ENCODE results near the gene IGSF5.

Gene IGSF5

GRCh38 chr21:39754811-39755210, 9.8 kb downstream of the IGSF5 start:
- TF ChIP-seq, protein P1, sequence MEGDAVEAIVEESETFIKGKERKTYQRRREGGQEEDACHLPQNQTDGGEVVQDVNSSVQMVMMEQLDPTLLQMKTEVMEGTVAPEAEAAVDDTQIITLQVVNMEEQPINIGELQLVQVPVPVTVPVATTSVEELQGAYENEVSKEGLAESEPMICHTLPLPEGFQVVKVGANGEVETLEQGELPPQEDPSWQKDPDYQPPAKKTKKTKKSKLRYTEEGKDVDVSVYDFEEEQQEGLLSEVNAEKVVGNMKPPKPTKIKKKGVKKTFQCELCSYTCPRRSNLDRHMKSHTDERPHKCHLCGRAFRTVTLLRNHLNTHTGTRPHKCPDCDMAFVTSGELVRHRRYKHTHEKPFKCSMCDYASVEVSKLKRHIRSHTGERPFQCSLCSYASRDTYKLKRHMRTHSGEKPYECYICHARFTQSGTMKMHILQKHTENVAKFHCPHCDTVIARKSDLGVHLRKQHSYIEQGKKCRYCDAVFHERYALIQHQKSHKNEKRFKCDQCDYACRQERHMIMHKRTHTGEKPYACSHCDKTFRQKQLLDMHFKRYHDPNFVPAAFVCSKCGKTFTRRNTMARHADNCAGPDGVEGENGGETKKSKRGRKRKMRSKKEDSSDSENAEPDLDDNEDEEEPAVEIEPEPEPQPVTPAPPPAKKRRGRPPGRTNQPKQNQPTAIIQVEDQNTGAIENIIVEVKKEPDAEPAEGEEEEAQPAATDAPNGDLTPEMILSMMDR (IDR thresholded peaks at IDR 0.05; ENCODE audit: low read depth, low read length): no peak
- no peak overlapping the region for H3K4me3 ChIP-seq (ENCODE audit: low read depth, low read length)
- in situ Hi-C loops (cut with HindIII; ENCODE audit: low sequenced_read_pairs): no loop called here
- no peak for DNase-seq (ENCODE audit: low read depth, low spot score)

GRCh38 chr21:39756285-39756684, 11.3 kb downstream of the IGSF5 start:
- no peak for DNase-seq (ENCODE audit: low read depth, low spot score)
- no peak overlapping the region for H3K4me3 ChIP-seq (ENCODE audit: low read depth, low read length)
- in situ Hi-C loops (cut with HindIII; ENCODE audit: low sequenced_read_pairs): no loop called here
- TF ChIP-seq, protein P1 (IDR thresholded peaks at IDR 0.05; ENCODE audit: low read depth, low read length): no peak

- peak; percentile 48 for DNase-seq (ENCODE audit: low read depth, low spot score)
- in situ Hi-C loops (cut with HindIII; ENCODE audit: low sequenced_read_pairs): no loop called here
- TF ChIP-seq, protein P1 (IDR thresholded peaks at IDR 0.05; ENCODE audit: low read depth, low read length): no peak
- no peak overlapping the region for H3K4me3 ChIP-seq (ENCODE audit: low read depth, low read length)
These were observed 18.4 kb downstream of the IGSF5 start for GRCh38 chr21:39763272-39763970.

DNA sequence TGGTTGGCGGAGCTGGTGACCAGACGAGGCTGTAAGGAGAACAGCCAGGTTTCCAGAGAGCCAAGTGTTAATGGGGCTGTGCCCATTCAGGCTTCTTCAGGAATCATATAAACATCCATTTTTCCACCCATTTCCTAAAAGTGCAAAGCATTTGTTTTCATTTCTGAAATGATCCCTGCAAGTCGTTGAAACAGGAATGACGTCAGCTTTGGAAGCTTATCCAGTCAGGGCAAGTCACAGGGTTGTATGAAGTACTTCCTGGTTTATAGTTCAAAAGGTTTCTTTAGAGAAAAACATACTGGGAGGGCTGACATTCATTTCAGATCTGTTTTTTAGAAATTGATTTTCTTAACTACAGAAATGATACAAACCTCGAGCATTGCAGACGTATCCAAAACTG, 29.2 kb downstream of the IGSF5 start:
- TF ChIP-seq, protein P1 (IDR thresholded peaks at IDR 0.05; ENCODE audit: low read depth, low read length): no peak
- no peak for DNase-seq (ENCODE audit: low read depth, low spot score)
- in situ Hi-C loops (cut with HindIII; ENCODE audit: low sequenced_read_pairs): no loop called here
- H3K4me3 ChIP-seq (ENCODE audit: low read depth, low read length): no peak overlapping the region

- DNase-seq (ENCODE audit: low read depth, low spot score): no peak
- H3K4me3 ChIP-seq (ENCODE audit: low read depth, low read length): no peak overlapping the region
- TF ChIP-seq, protein P1 (IDR thresholded peaks at IDR 0.05; ENCODE audit: low read depth, low read length): no peak
- in situ Hi-C loops (cut with HindIII; ENCODE audit: low sequenced_read_pairs): no loop called here
These were observed 30.8 kb downstream of the IGSF5 start for GRCh38 chr21:39775816-39776215.

- TF ChIP-seq, protein P1 (IDR thresholded peaks at IDR 0.05; ENCODE audit: low read depth, low read length): no peak
- in situ Hi-C loops (cut with HindIII; ENCODE audit: low sequenced_read_pairs): no loop called here
- no peak overlapping the region for H3K4me3 ChIP-seq (ENCODE audit: low read depth, low read length)
- peak; percentile 74 for DNase-seq (ENCODE audit: low read depth, low spot score)
These were observed 31.6 kb downstream of the IGSF5 start for GRCh38 chr21:39776589-39776988.
